ENCODE measurements around the gene FOXP1. TPM values are rescaled to one million over a fixed set of nuclear protein-coding genes. Genes with fewer than 3 reads are reported as not detected.

Gene FOXP1
- total and polyA plus RNA-seq, 2 donors (not counting 1 experiment from before 2014, with no cell fraction given), result 70.3 to 101 TPM

DNA sequence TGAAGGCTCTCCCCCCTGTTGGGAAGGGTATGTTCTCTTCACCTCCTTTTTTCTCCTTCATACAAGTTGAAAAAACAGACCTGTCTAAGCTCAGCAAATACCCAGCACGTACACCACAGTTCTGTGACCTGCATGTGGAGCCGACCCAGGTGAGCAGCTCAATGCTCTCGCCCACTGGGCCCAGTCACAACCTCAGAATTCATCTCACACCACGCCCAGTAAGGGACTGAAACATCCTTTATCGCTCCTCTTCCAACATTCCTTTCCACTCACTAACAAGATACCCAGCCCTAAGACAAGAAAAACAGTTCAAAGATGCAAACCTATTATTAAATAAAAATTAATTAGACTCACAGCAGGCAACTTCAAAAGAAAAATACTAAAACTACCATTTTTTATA is 68.9 kb downstream of the FOXP1 start:
- H3K27me3 ChIP-seq (ENCODE audit: control insufficient read depth, insufficient read depth, low read length), result no peaks in the 10 kb centered on the region
- DNase-seq (ENCODE audit: low read depth in 2 of 2), result peak in 1 of 2 donors; percentile 85
- H2AFZ ChIP-seq (ENCODE audit: low read length), result no peak overlapping the region
- no peaks in the 10 kb centered on the region for H3K4me1 ChIP-seq (ENCODE audit: control insufficient read depth, extremely low read depth, insufficient read depth, low read length)
- no peaks in the 10 kb centered on the region for H3K79me2 ChIP-seq (ENCODE audit: control insufficient read depth, insufficient read depth, low read length)
- H3K9ac ChIP-seq (ENCODE audit: insufficient read depth, low read length), result no peak overlapping the region
- no peaks in the 10 kb centered on the region for H3K9me3 ChIP-seq (ENCODE audit: control insufficient read depth, insufficient read depth, low read depth, low read length)
- H3K27ac ChIP-seq (ENCODE audit: insufficient read depth, low read length), result no peak overlapping the region
- H3K4me2 ChIP-seq (ENCODE audit: extremely low read depth, insufficient read depth, low read length), result no peak overlapping the region
- no peaks in the 10 kb centered on the region for H4K20me1 ChIP-seq (ENCODE audit: control insufficient read depth, extremely low read depth, insufficient read depth, low read length)
- TF ChIP-seq EZH2 (IDR thresholded peaks at IDR 0.05; ENCODE audit: low read length, missing control alignments), result no peak
- TF ChIP-seq, protein P1, sequence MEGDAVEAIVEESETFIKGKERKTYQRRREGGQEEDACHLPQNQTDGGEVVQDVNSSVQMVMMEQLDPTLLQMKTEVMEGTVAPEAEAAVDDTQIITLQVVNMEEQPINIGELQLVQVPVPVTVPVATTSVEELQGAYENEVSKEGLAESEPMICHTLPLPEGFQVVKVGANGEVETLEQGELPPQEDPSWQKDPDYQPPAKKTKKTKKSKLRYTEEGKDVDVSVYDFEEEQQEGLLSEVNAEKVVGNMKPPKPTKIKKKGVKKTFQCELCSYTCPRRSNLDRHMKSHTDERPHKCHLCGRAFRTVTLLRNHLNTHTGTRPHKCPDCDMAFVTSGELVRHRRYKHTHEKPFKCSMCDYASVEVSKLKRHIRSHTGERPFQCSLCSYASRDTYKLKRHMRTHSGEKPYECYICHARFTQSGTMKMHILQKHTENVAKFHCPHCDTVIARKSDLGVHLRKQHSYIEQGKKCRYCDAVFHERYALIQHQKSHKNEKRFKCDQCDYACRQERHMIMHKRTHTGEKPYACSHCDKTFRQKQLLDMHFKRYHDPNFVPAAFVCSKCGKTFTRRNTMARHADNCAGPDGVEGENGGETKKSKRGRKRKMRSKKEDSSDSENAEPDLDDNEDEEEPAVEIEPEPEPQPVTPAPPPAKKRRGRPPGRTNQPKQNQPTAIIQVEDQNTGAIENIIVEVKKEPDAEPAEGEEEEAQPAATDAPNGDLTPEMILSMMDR (conservative IDR thresholded peaks at IDR 0.05 in 1 of 2, IDR thresholded peaks at IDR 0.05 in 1 of 2; ENCODE audit: low read depth in 1 of 2, low read length in 2 of 2), result no peak
- H3K4me3 ChIP-seq (replicated peaks in 1 of 4; ENCODE audit: control extremely low read depth in 1 of 4, insufficient read depth in 1 of 4, low read depth in 3 of 4, low read length in 4 of 4), result no peak overlapping the region
- H3K36me3 ChIP-seq (ENCODE audit: control insufficient read depth, insufficient read depth, low read length), result no peaks in the 10 kb centered on the region

DNA sequence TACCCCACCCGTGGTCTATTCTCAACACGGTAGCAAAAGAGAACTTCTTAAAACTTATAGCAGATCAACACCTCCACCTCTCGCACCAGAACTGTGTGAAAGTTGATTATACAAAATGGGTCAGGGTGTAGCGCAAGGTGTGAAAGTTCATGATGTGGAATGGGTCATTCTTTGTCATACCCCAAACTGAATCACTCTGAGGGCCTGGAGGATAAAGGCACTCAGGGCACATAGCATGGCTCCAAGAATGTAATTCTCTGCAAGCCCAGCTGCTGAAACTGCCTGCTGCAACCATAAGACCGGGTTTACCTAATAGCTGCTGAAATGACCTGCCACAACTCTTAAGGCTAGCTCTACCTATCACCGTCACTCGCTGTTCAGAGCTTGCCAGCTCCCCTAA is 70.0 kb downstream of the FOXP1 start:
- no peaks in the 10 kb centered on the region for H3K79me2 ChIP-seq (ENCODE audit: control insufficient read depth, insufficient read depth, low read length)
- TF ChIP-seq, protein P1 (conservative IDR thresholded peaks at IDR 0.05 in 1 of 2, IDR thresholded peaks at IDR 0.05 in 1 of 2; ENCODE audit: low read depth in 1 of 2, low read length in 2 of 2), result no peak
- TF ChIP-seq EZH2 (IDR thresholded peaks at IDR 0.05; ENCODE audit: low read length, missing control alignments), result no peak
- no peaks in the 10 kb centered on the region for H3K36me3 ChIP-seq (ENCODE audit: control insufficient read depth, insufficient read depth, low read length)
- H3K4me1 ChIP-seq (ENCODE audit: control insufficient read depth, extremely low read depth, insufficient read depth, low read length), result no peaks in the 10 kb centered on the region
- no peaks in the 10 kb centered on the region for H3K27me3 ChIP-seq (ENCODE audit: control insufficient read depth, insufficient read depth, low read length)
- no peak overlapping the region for H3K4me2 ChIP-seq (ENCODE audit: extremely low read depth, insufficient read depth, low read length)
- H3K27ac ChIP-seq (ENCODE audit: insufficient read depth, low read length), result no peak overlapping the region
- no peak for DNase-seq (ENCODE audit: low read depth in 2 of 2)
- no peaks in the 10 kb centered on the region for H3K9me3 ChIP-seq (ENCODE audit: control insufficient read depth, insufficient read depth, low read depth, low read length)
- H2AFZ ChIP-seq (ENCODE audit: low read length), result no peak overlapping the region
- H3K9ac ChIP-seq (ENCODE audit: insufficient read depth, low read length), result no peak overlapping the region
- H4K20me1 ChIP-seq (ENCODE audit: control insufficient read depth, extremely low read depth, insufficient read depth, low read length), result no peaks in the 10 kb centered on the region
- H3K4me3 ChIP-seq (replicated peaks in 1 of 4; ENCODE audit: control extremely low read depth in 1 of 4, insufficient read depth in 1 of 4, low read depth in 3 of 4, low read length in 4 of 4), result no peak overlapping the region

DNA sequence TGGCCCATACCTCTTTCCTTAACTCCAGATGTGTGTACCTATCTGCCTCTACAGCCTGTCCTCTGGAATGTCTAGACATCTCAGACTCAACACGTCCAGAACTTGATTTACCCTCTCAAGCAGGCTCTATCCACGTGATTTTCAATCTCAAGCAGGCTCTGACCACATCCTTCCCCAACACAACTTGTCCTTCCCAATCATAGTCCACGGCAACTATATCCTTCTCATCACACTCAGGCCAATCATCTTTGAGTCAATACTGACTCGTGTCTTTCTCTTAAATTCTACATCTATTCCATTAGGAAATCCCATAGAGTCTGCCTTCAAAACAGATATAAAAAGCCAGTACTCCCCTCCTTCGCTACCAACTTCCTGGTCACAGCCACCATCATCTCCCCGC is 70.4 kb downstream of the FOXP1 start:
- no peak for DNase-seq (ENCODE audit: low read depth in 2 of 2)
- no peaks in the 10 kb centered on the region for H4K20me1 ChIP-seq (ENCODE audit: control insufficient read depth, extremely low read depth, insufficient read depth, low read length)
- no peaks in the 10 kb centered on the region for H3K27me3 ChIP-seq (ENCODE audit: control insufficient read depth, insufficient read depth, low read length)
- H3K36me3 ChIP-seq (ENCODE audit: control insufficient read depth, insufficient read depth, low read length), result no peaks in the 10 kb centered on the region
- H3K4me1 ChIP-seq (ENCODE audit: control insufficient read depth, extremely low read depth, insufficient read depth, low read length), result no peaks in the 10 kb centered on the region
- H3K4me2 ChIP-seq (ENCODE audit: extremely low read depth, insufficient read depth, low read length), result no peak overlapping the region
- H2AFZ ChIP-seq (ENCODE audit: low read length), result no peak overlapping the region
- TF ChIP-seq, protein P1 (conservative IDR thresholded peaks at IDR 0.05 in 1 of 2, IDR thresholded peaks at IDR 0.05 in 1 of 2; ENCODE audit: low read depth in 1 of 2, low read length in 2 of 2), result no peak
- TF ChIP-seq EZH2 (IDR thresholded peaks at IDR 0.05; ENCODE audit: low read length, missing control alignments), result no peak
- no peaks in the 10 kb centered on the region for H3K79me2 ChIP-seq (ENCODE audit: control insufficient read depth, insufficient read depth, low read length)
- no peaks in the 10 kb centered on the region for H3K9me3 ChIP-seq (ENCODE audit: control insufficient read depth, insufficient read depth, low read depth, low read length)
- no peak overlapping the region for H3K27ac ChIP-seq (ENCODE audit: insufficient read depth, low read length)
- no peak overlapping the region for H3K4me3 ChIP-seq (replicated peaks in 1 of 4; ENCODE audit: control extremely low read depth in 1 of 4, insufficient read depth in 1 of 4, low read depth in 3 of 4, low read length in 4 of 4)
- no peak overlapping the region for H3K9ac ChIP-seq (ENCODE audit: insufficient read depth, low read length)

Data from fibroblast of lung (primary cell).